ENCODE results near the gene MYL1.

GRCh38 chr2:210250622-210251021 lies 64.4 kb downstream of the MYL1 start:
- TF ChIP-seq CTCF (conservative IDR thresholded peaks at IDR 0.05 in 1 of 2, IDR thresholded peaks at IDR 0.05 in 1 of 2; ENCODE audit: low read depth in 1 of 2, low read length in 2 of 2) (no peak), EZH2 (IDR thresholded peaks at IDR 0.05; ENCODE audit: low read length, missing control alignments) (no peak)

Data from fibroblast of lung (primary cell).